ACC112 (cell line): ENCODE data around the gene RIOX2.

ENCODE experiments used
- H2AFZ ChIP-seq: fragments of 200-600 bp; sonication (generic); one replicate; pipeline ENCODE4 v1.6.0; 2017; ENCODE audit warnings: antibody characterized with exemption, low read length; ENCODE audit not compliant: unreplicated experiment
- H3K27ac ChIP-seq: fragments of 200-600 bp; sonication (generic); 2 replicates; pipeline ENCODE4 v1.5.1; 2014; ENCODE audit warnings: low read depth, mild to moderate bottlenecking, antibody characterized with exemption, low read length, moderate library complexity
- H3K27me3 ChIP-seq: fragments of 200-600 bp; sonication (generic); 2 replicates; pipeline ENCODE4 v1.6.1; 2014; ENCODE audit warnings: mild to moderate bottlenecking, antibody characterized with exemption, low read length, moderate library complexity, mixed read lengths; ENCODE audit not compliant: insufficient read depth
- H3K36me3 ChIP-seq: fragments of 200-600 bp; sonication (generic); 2 replicates; pipeline ENCODE4 v1.6.1; 2016; ENCODE audit warnings: mild to moderate bottlenecking, antibody characterized with exemption, low read length, moderate library complexity, mixed read lengths; ENCODE audit not compliant: insufficient read depth
- H3K4me1 ChIP-seq: fragments of 200-600 bp; sonication (generic); one replicate; pipeline ENCODE4 v1.6.1; 2016; ENCODE audit warnings: low read length, mixed read lengths; ENCODE audit not compliant: insufficient read depth, unreplicated experiment, control insufficient read depth
- H3K4me3 ChIP-seq: fragments of 200-600 bp; sonication (generic); 2 replicates; pipeline ENCODE4 v1.5.1; 2014; ENCODE audit warnings: mild to moderate bottlenecking, low read depth, low read length
- H3K79me2 ChIP-seq: fragments of 200-600 bp; sonication (generic); one replicate; pipeline ENCODE4 v1.6.0; 2016; ENCODE audit warnings: low read length; ENCODE audit not compliant: control insufficient read depth, unreplicated experiment, insufficient read depth

The RIOX2 gene

GRCh38 chr3:97990624-97991292, 18.5 kb upstream of the RIOX2 start:
- H3K4me1 ChIP-seq, result no peaks in the 10 kb centered on the region
- no peaks in the 10 kb centered on the region for H3K79me2 ChIP-seq
- no peak overlapping the region for H3K4me3 ChIP-seq
- no peak overlapping the region for H3K27ac ChIP-seq
- no peaks in the 10 kb centered on the region for H3K36me3 ChIP-seq
- peaks cover 24% of the 10 kb centered on the region for H3K27me3 ChIP-seq
- H2AFZ ChIP-seq, result no peak overlapping the region

DNA sequence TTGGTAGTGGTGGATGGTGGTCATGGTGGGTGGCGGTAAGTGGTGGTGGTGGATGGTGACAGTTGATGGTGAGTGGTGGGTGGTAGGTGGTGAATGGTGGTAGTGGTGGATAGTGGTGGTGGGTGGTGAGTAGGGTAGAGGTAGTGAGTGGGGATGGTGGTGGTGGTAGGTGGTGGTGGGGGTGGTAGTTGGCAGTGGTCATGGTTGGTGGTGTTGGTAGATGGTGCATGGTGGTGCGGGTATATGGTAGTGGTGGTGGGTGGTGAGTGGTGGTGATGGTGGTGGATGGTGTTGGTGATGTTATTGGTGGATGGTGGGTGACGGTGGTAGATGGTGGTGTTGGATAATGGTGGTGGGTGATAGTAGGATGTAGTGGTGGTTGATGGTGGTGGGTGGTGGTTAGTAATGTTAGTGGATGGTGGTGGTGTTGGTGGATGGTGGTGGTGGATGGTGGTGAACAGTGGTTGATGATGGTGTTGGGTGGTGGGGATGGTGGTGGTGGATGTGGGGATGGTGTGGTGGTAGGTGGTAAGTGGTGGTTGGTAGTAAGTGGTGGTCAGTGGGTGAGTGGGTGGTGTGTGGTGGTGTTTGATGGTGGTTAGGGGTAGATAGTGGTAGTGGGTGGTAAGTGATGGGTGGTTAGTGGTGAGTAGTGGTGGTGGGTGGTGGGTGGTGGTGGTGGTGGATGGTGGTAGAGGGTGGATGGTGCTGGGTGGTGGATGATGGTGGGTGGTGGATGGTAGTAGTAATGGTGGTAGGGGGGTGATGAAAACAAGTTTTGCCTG, 16.7 kb upstream of the RIOX2 start:
- H3K79me2 ChIP-seq, result no peaks in the 10 kb centered on the region
- no peak overlapping the region for H3K4me3 ChIP-seq
- H2AFZ ChIP-seq, result no peak overlapping the region
- peaks cover 20% of the 10 kb centered on the region for H3K27me3 ChIP-seq
- H3K4me1 ChIP-seq, result no peaks in the 10 kb centered on the region
- H3K27ac ChIP-seq, result no peak overlapping the region
- H3K36me3 ChIP-seq, result no peaks in the 10 kb centered on the region

GRCh38 chr3:97987306-97987705, 15.1 kb upstream of the RIOX2 start:
- Histone ChIP-seq H3K36me3 (no peaks in the 10 kb centered on the region), H3K27ac (no peak overlapping the region), H3K4me3 (no peak overlapping the region), H2AFZ (no peak overlapping the region), H3K4me1 (no peaks in the 10 kb centered on the region), H3K27me3 (peaks cover 4% of the 10 kb centered on the region; the same call in 1 of the 2 replicates), H3K79me2 (no peaks in the 10 kb centered on the region)

GRCh38 chr3:97983933-97984491, 11.8 kb upstream of the RIOX2 start:
- no peak overlapping the region for H3K27ac ChIP-seq
- H3K36me3 ChIP-seq, result no peaks in the 10 kb centered on the region
- H2AFZ ChIP-seq, result no peak overlapping the region

GRCh38 chr3:97981886-97982285, 9.7 kb upstream of the RIOX2 start:
- Histone ChIP-seq H3K36me3 (no peaks in the 10 kb centered on the region), H3K27ac (no peak overlapping the region), H3K4me1 (peaks cover 8% of the 10 kb centered on the region), H2AFZ (no peak overlapping the region), H3K4me3 (no peak overlapping the region), H3K27me3 (no peaks in the 10 kb centered on the region), H3K79me2 (no peaks in the 10 kb centered on the region)

More at GRCh38 chr3:97983933-97984491, 11.8 kb upstream of the RIOX2 start:
- Histone ChIP-seq H3K4me1 (peaks cover 8% of the 10 kb centered on the region), H3K27me3 (no peaks in the 10 kb centered on the region), H3K4me3 (no peak overlapping the region), H3K79me2 (no peaks in the 10 kb centered on the region)

DNA sequence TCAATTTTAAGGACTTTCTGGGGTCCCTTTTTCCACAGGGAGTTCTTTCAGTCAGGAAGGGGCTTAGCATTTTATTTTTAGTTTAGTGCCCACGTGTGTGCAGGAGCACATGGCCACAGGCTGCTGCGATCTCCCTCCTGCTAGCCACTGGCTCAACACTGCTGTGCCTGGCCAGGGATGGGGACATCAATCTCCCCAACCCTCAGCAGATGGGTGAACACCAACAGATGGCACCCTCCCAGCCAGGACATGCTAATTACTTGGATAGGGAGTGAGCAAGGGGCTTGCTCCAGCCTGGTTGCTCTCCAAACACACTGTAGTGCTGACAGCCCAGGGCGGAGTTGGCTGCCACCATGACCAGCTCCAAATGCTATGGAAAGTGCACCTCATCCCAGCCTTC, 7.4 kb upstream of the RIOX2 start:
- no peak overlapping the region for H2AFZ ChIP-seq
- peaks cover 8% of the 10 kb centered on the region for H3K4me1 ChIP-seq
- no peak overlapping the region for H3K27ac ChIP-seq
- no peak overlapping the region for H3K4me3 ChIP-seq
- H3K27me3 ChIP-seq, result no peaks in the 10 kb centered on the region
- H3K36me3 ChIP-seq, result no peaks in the 10 kb centered on the region
- no peaks in the 10 kb centered on the region for H3K79me2 ChIP-seq

DNA sequence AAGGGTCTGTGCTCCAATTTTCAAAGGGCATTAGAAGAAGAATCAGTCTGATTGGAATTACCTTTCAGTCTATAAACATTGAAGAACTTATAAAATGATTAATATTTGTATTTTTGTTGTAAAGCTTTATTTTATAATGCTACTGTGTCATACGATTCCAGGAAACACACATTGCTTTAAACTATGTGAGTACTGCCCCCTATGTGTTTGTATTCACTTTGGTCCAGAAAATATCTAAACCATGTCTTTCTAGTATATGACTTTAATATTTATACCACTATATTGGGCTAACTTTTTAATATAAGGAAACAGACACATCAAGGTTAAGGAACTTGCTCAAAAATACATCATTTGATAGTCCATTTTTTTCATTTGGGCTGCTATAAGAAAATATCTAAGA, 3.2 kb upstream of the RIOX2 start:
- H3K27me3 ChIP-seq, result no peaks in the 10 kb centered on the region
- H3K79me2 ChIP-seq, result peaks cover 11% of the 10 kb centered on the region
- H3K36me3 ChIP-seq, result no peaks in the 10 kb centered on the region
- no peak overlapping the region for H3K27ac ChIP-seq
- no peak overlapping the region for H3K4me3 ChIP-seq
- no peak overlapping the region for H2AFZ ChIP-seq
- peaks cover 8% of the 10 kb centered on the region for H3K4me1 ChIP-seq

- no peaks in the 10 kb centered on the region for H3K36me3 ChIP-seq
- H3K27ac ChIP-seq, result no peak overlapping the region
- no peak overlapping the region for H2AFZ ChIP-seq
- H3K27me3 ChIP-seq, result no peaks in the 10 kb centered on the region
- peaks cover 13% of the 10 kb centered on the region for H3K4me1 ChIP-seq
- peaks cover 15% of the 10 kb centered on the region for H3K79me2 ChIP-seq
- H3K4me3 ChIP-seq, result no peak overlapping the region
Measured at GRCh38 chr3:97974996-97975395, 2.8 kb upstream of the RIOX2 start.

- Histone ChIP-seq H2AFZ (peak overlapping the region; percentile 98), H3K4me3 (peak overlapping the region; percentile 78), H3K36me3 (no peaks in the 10 kb centered on the region), H3K4me1 (peaks cover 19% of the 10 kb centered on the region), H3K27me3 (no peaks in the 10 kb centered on the region), H3K79me2 (peaks cover 36% of the 10 kb centered on the region), H3K27ac (no peak overlapping the region)
Measured at GRCh38 chr3:97972976-97973375, 745 bp upstream of the RIOX2 start.

DNA sequence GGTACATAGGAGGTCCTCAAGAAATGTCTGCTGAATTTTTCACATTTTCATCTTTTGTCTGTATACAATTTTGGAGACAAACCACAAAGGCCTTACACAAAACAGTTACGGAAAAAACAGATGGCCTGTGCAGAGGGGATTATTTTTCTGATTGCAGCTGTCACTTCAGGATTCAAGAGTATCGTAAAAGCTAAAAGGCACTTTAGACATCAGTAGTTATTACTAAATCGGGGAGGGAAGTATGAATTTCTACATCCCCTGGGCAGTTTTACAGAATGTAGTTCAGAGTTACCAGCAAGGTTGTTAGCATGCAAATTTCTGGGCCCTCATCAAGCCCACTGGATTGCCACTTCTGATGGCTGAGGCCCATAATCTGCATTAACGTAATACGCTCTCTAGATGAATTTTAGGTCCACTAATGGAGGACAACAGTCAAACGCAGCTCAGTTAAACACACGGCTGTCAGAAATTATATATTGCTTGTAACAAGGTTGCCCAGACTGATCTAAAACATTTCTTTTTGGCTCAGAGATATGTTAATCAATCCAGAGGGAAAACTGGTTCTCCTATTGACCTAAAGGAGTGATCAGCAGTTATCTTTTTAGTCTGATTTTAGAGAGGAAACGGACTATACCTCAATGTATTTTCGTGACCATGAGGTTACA, 1.1 kb downstream of the RIOX2 start:
- Histone ChIP-seq H3K27ac (peak overlapping the region; percentile 2; the same call in 1 of the 2 replicates), H3K79me2 (peaks cover 44% of the 10 kb centered on the region), H3K4me3 (peak overlapping the region; percentile 78), H3K4me1 (peaks cover 19% of the 10 kb centered on the region), H2AFZ (peak overlapping the region; percentile 61), H3K27me3 (no peaks in the 10 kb centered on the region), H3K36me3 (no peaks in the 10 kb centered on the region)
